Measurements from ENCODE around the gene DNAJB4. TPM values are rescaled to one million over a fixed set of nuclear protein-coding genes. Genes with fewer than 3 reads are reported as not detected.

The DNAJB4 gene
- total and polyA plus RNA-seq, 2 donors (not counting 3 experiments of a cell fraction or from before 2014, with no cell fraction given), result 30.4 to 136 TPM

- TF ChIP-seq GATA2 (IDR thresholded peaks at IDR 0.05; ENCODE audit: insufficient read depth, insufficient read length, low read depth, low read length) (no peak), MAX (IDR thresholded peaks at IDR 0.05; ENCODE audit: insufficient read depth, insufficient read length) (no peak), POLR2AphosphoS5 (IDR thresholded peaks at IDR 0.05; ENCODE audit: insufficient read depth, low read depth, low read length) (no peak), MYC (IDR thresholded peaks at IDR 0.05; ENCODE audit: low read depth, low read length) (no peak), POLR2A (IDR thresholded peaks at IDR 0.05; ENCODE audit: low read depth, low read length) (no peak), EZH2 (IDR thresholded peaks at IDR 0.05; ENCODE audit: borderline replicate concordance, low read depth, low read length, severe bottlenecking) (no peak), JUN (IDR thresholded peaks at IDR 0.05; ENCODE audit: borderline replicate concordance, insufficient read depth, insufficient read length, low read depth) (no peak), FOS (IDR thresholded peaks at IDR 0.05; ENCODE audit: borderline replicate concordance, insufficient read depth, low read length) (no peak)
- TF ChIP-seq, protein P1, sequence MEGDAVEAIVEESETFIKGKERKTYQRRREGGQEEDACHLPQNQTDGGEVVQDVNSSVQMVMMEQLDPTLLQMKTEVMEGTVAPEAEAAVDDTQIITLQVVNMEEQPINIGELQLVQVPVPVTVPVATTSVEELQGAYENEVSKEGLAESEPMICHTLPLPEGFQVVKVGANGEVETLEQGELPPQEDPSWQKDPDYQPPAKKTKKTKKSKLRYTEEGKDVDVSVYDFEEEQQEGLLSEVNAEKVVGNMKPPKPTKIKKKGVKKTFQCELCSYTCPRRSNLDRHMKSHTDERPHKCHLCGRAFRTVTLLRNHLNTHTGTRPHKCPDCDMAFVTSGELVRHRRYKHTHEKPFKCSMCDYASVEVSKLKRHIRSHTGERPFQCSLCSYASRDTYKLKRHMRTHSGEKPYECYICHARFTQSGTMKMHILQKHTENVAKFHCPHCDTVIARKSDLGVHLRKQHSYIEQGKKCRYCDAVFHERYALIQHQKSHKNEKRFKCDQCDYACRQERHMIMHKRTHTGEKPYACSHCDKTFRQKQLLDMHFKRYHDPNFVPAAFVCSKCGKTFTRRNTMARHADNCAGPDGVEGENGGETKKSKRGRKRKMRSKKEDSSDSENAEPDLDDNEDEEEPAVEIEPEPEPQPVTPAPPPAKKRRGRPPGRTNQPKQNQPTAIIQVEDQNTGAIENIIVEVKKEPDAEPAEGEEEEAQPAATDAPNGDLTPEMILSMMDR (IDR thresholded peaks at IDR 0.05; ENCODE audit: extremely low read depth in 1 of 2, insufficient read depth in 1 of 2, low read depth in 1 of 2, low read length in 2 of 2), result no peak
- Histone ChIP-seq H4K20me1 (replicated peaks; ENCODE audit: control insufficient read depth, extremely low read depth, insufficient read depth, low read length) (peaks cover 5% of the 10 kb centered on the region), H3K36me3 (ENCODE audit: control insufficient read depth in 2 of 2, extremely low read depth in 1 of 2, insufficient read depth in 2 of 2, low read length in 2 of 2) (peaks cover 33 to 75% of the 10 kb centered on the region in 2 experiments), H2AFZ (ENCODE audit: low read depth, low read length) (no peak overlapping the region), H3K4me2 (ENCODE audit: insufficient read depth, low read length) (no peak overlapping the region), H3K79me2 (ENCODE audit: control insufficient read depth, insufficient read depth, low read length) (peaks cover 62% of the 10 kb centered on the region), H3K4me3 (replicated peaks in 1 of 3; ENCODE audit: insufficient read depth in 1 of 3, low read depth in 1 of 3, low read length in 3 of 3) (no peak overlapping the region), H3K4me1 (ENCODE audit: control insufficient read depth, extremely low read depth, insufficient read depth, low read length) (no peaks in the 10 kb centered on the region), H3K27ac (ENCODE audit: insufficient read depth, low read depth, low read length) (no peak overlapping the region), H3K9me3 (replicated peaks; ENCODE audit: control insufficient read depth, insufficient read depth, low read length) (no peaks in the 10 kb centered on the region), H3K9ac (replicated peaks; ENCODE audit: extremely low read depth, insufficient read depth, low read length) (no peak overlapping the region), H3K27me3 (ENCODE audit: control insufficient read depth in 2 of 2, insufficient read depth in 2 of 2, low read length in 2 of 2) (no peaks in the 10 kb centered on the region), H3K9me1 (replicated peaks; ENCODE audit: control insufficient read depth, extremely low read depth, insufficient read depth, low read length) (no peaks in the 10 kb centered on the region)
- dilution Hi-C loops (cut with MboI; ENCODE audit: extremely low pct_ligation_motif_present, low sequenced_read_pairs) (no loop called here), intact Hi-C loops (cut with micrococcal nuclease) (no loop called here)
- no TSS peak for BruUV-seq (replicated peaks)
- ChIA-PET CTCF (interaction anchor here (1.5 kb wide), 1 partner anchor 156 kb away, joined by 6 read pairs; no protein-coding TSS in a partner anchor), POLR2A (no interaction called here)
- no peak for FAIRE-seq
- no peak for DNase-seq (ENCODE audit: low read depth, low spot score)
Observed at GRCh38 chr1:77958391-77958790, 46.3 kb upstream of the DNAJB4 start.
